ENCODE data around the gene KCNH4. TPM values are rescaled to one million over a fixed set of nuclear protein-coding genes. Genes with fewer than 3 reads are reported as not detected.

Gene KCNH4
- total and polyA plus RNA-seq, 9 of the 15 experiments (the other 6 are each of a cell fraction or from before 2014, with no cell fraction given) = 0.10 to 1.8 (median 0.50) TPM

GRCh38 chr17:42181851-42182207 is 887 bp upstream of the KCNH4 start (continued):
- TF ChIP-seq TRIM25 (IDR thresholded peaks at IDR 0.05; ENCODE audit: borderline replicate concordance) (no peak), YY1 (IDR thresholded peaks at IDR 0.05; ENCODE audit: borderline replicate concordance in 1 of 3, control insufficient read depth in 1 of 3, extremely low read depth in 1 of 3, insufficient read depth in 3 of 3, insufficient read length in 1 of 3, insufficient replicate concordance in 2 of 3, low read depth in 1 of 3, low read length in 2 of 3) (peak in 1 of 3 experiments; percentile 23), TAF15 (IDR thresholded peaks at IDR 0.05; ENCODE audit: low read depth, low read length) (no peak)

- ChIA-PET POLR2A (interaction anchor here (0.6 to 1.5 kb wide), 7 partner anchors 13 to 197 kb away, joined by 3 to 4 read pairs (median 4); no protein-coding TSS in a partner anchor), CTCF (ENCODE audit: low intra/inter-chr PET ratio) (interaction anchor here (1.3 to 1.4 kb wide), 2 partner anchors 62 to 114 kb away, joined by 3 to 12 read pairs; no protein-coding TSS in a partner anchor)
- BruUV-seq (replicated peaks) = no TSS peak
- FAIRE-seq (no peak), DNase-seq (ENCODE audit: extremely low read depth in 1 of 4, low spot score in 3 of 4) (peak in 1 of 4 experiments; percentile 31), ATAC-seq (0 out of 3 replicates have a peak, but pooled peaks have one; percentile 14)
- H3K36me3 ChIP-seq (ENCODE audit: control insufficient read depth, insufficient read depth, low read length) = no peaks in the 10 kb centered on the region
- no peaks in the 10 kb centered on the region for H3K9me3 ChIP-seq (replicated peaks; ENCODE audit: control insufficient read depth, insufficient read depth, low read depth, low read length)
- no peaks in the 10 kb centered on the region for H3K27me3 ChIP-seq (ENCODE audit: control insufficient read depth in 2 of 2, insufficient read depth in 2 of 2, low read length in 2 of 2)
- 0 out of 2 replicates have a peak, but pooled peaks cover 4% of the 10 kb centered on the region for H4K20me1 ChIP-seq (replicated peaks; ENCODE audit: control insufficient read depth, insufficient read depth, low read length)
- H3K4me3 ChIP-seq = peak overlapping the region; percentile 60
- H3K4me2 ChIP-seq (ENCODE audit: insufficient read depth, low read length) = peak overlapping the region; percentile 78
- H3K27ac ChIP-seq (ENCODE audit: extremely low read depth, low read depth, low read length) = no peak overlapping the region
- H3K9ac ChIP-seq (ENCODE audit: insufficient read depth in 1 of 2, low read depth in 2 of 2, low read length in 2 of 2) = peak overlapping the region in 1 of 2 experiments; percentile 89; a peak in 2 of 4 replicates
- H2AFZ ChIP-seq (ENCODE audit: low read depth, low read length) = peak overlapping the region; percentile 90
- in situ Hi-C loops (cut with MboI) = no loop called here
- intact Hi-C loops (cut with micrococcal nuclease) = loop anchor here (2.0 to 10.0 kb wide), 3 partner anchors 62 to 224 kb away; no protein-coding TSS in a partner anchor
- H3K4me1 ChIP-seq (replicated peaks in 1 of 2; ENCODE audit: control insufficient read depth in 2 of 2, insufficient read depth in 2 of 2, low read length in 2 of 2) = peaks cover 31 to 47% of the 10 kb centered on the region in 2 experiments
- peaks cover 11% of the 10 kb centered on the region; the same call in 2 of the 3 replicates for H3K79me2 ChIP-seq (ENCODE audit: control insufficient read depth, insufficient read depth, low read length)
- H3K9me1 ChIP-seq (ENCODE audit: control insufficient read depth, insufficient read depth, low read length) = peaks cover 7% of the 10 kb centered on the region
- 1% methylated on average over 32 of the region's 33 CpGs for WGBS (ENCODE audit: insufficient coverage, low coverage, missing lambda C conversion rate)
- TF ChIP-seq REST (IDR thresholded peaks at IDR 0.05; ENCODE audit: borderline replicate concordance) (no peak), REST (CRISPR knock-in tag; IDR thresholded peaks at IDR 0.05; ENCODE audit: low read depth) (peak; percentile 41; the same call in 1 of the 2 replicates), EHMT2 (IDR thresholded peaks at IDR 0.05) (no peak)
These were observed 476 bp downstream of the KCNH4 start for GRCh38 chr17:42180411-42180921.

Measured in K562 (cell line).